Measurements from ENCODE around the gene EPHX1. TPM values are rescaled to one million over a fixed set of nuclear protein-coding genes. Genes with fewer than 3 reads are reported as not detected.

EPHX1 gene
- polyA plus RNA-seq, 1 donor: 51.2 TPM

- no peak for DNase-seq
- Histone ChIP-seq H3K36me3 (ENCODE audit: control insufficient read depth, insufficient read depth, low read length) (peaks cover 51% of the 10 kb centered on the region), H3K27me3 (ENCODE audit: control insufficient read depth, insufficient read depth, low read length) (no peaks in the 10 kb centered on the region)
Measured at GRCh38 chr1:225842074-225842473, 32.1 kb downstream of the EPHX1 start.

GRCh38 chr1:225842788-225843425, 33.0 kb downstream of the EPHX1 start:
- no peaks in the 10 kb centered on the region for H3K9me3 ChIP-seq (ENCODE audit: control insufficient read depth, low read depth, low read length)
- H3K36me3 ChIP-seq (ENCODE audit: control insufficient read depth, insufficient read depth, low read length): peaks cover 58% of the 10 kb centered on the region
- no peaks in the 10 kb centered on the region for H3K27me3 ChIP-seq (ENCODE audit: control insufficient read depth, insufficient read depth, low read length)
- H3K4me1 ChIP-seq (ENCODE audit: control insufficient read depth, insufficient read depth, low read length): peaks cover 6% of the 10 kb centered on the region
- 94% methylated on average over 2 of the region's 6 CpGs for WGBS (ENCODE audit: insufficient coverage, low lambda C conversion rate)
- no peak for DNase-seq
- H3K27ac ChIP-seq (ENCODE audit: low read length): no peak overlapping the region
- H3K4me3 ChIP-seq (ENCODE audit: low read length): no peak overlapping the region

More at GRCh38 chr1:225842074-225842473, 32.1 kb downstream of the EPHX1 start:
- Histone ChIP-seq H3K9me3 (ENCODE audit: control insufficient read depth, low read depth, low read length) (no peaks in the 10 kb centered on the region), H3K4me3 (ENCODE audit: low read length) (no peak overlapping the region), H3K4me1 (ENCODE audit: control insufficient read depth, insufficient read depth, low read length) (no peaks in the 10 kb centered on the region), H3K27ac (ENCODE audit: low read length) (no peak overlapping the region)
- WGBS (ENCODE audit: insufficient coverage, low lambda C conversion rate): no CpG with 5 or more reads among the region's 12 CpGs

GRCh38 chr1:225843426-225843795, 33.5 kb downstream of the EPHX1 start:
- Histone ChIP-seq H3K36me3 (ENCODE audit: control insufficient read depth, insufficient read depth, low read length) (peaks cover 63% of the 10 kb centered on the region), H3K4me1 (ENCODE audit: control insufficient read depth, insufficient read depth, low read length) (peaks cover 11% of the 10 kb centered on the region), H3K9me3 (ENCODE audit: control insufficient read depth, low read depth, low read length) (no peaks in the 10 kb centered on the region), H3K27me3 (ENCODE audit: control insufficient read depth, insufficient read depth, low read length) (no peaks in the 10 kb centered on the region), H3K4me3 (ENCODE audit: low read length) (no peak overlapping the region), H3K27ac (ENCODE audit: low read length) (no peak overlapping the region)
- no peak for DNase-seq
- WGBS (ENCODE audit: insufficient coverage, low lambda C conversion rate): 80% methylated on average over 2 of the region's 6 CpGs

GRCh38 chr1:225844236-225845061, 34.5 kb downstream of the EPHX1 start:
- no peaks in the 10 kb centered on the region for H3K27me3 ChIP-seq (ENCODE audit: control insufficient read depth, insufficient read depth, low read length)
- H3K9me3 ChIP-seq (ENCODE audit: control insufficient read depth, low read depth, low read length): no peaks in the 10 kb centered on the region
- H3K4me3 ChIP-seq (ENCODE audit: low read length): no peak overlapping the region
- H3K36me3 ChIP-seq (ENCODE audit: control insufficient read depth, insufficient read depth, low read length): peaks cover 62% of the 10 kb centered on the region
- no peak overlapping the region for H3K27ac ChIP-seq (ENCODE audit: low read length)
- peaks cover 14% of the 10 kb centered on the region for H3K4me1 ChIP-seq (ENCODE audit: control insufficient read depth, insufficient read depth, low read length)
- no CpG with 5 or more reads among the region's 18 CpGs for WGBS (ENCODE audit: insufficient coverage, low lambda C conversion rate)
- no peak for DNase-seq

- no CpG with 5 or more reads among the region's 14 CpGs for WGBS (ENCODE audit: insufficient coverage, low lambda C conversion rate)
- Histone ChIP-seq H3K4me3 (ENCODE audit: low read length) (no peak overlapping the region), H3K27me3 (ENCODE audit: control insufficient read depth, insufficient read depth, low read length) (no peaks in the 10 kb centered on the region), H3K9me3 (ENCODE audit: control insufficient read depth, low read depth, low read length) (no peaks in the 10 kb centered on the region), H3K4me1 (ENCODE audit: control insufficient read depth, insufficient read depth, low read length) (peaks cover 14% of the 10 kb centered on the region), H3K27ac (ENCODE audit: low read length) (no peak overlapping the region), H3K36me3 (ENCODE audit: control insufficient read depth, insufficient read depth, low read length) (peaks cover 62% of the 10 kb centered on the region)
- DNase-seq: no peak
Measured at GRCh38 chr1:225845097-225845496, 35.2 kb downstream of the EPHX1 start.

GRCh38 chr1:225845571-225846259, 35.8 kb downstream of the EPHX1 start:
- no peak overlapping the region for H3K27ac ChIP-seq (ENCODE audit: low read length)
- no peaks in the 10 kb centered on the region for H3K27me3 ChIP-seq (ENCODE audit: control insufficient read depth, insufficient read depth, low read length)
- DNase-seq: peak; percentile 59 to 61
- WGBS (ENCODE audit: insufficient coverage, low lambda C conversion rate): no CpG with 5 or more reads among the region's 13 CpGs
- no peak overlapping the region for H3K4me3 ChIP-seq (ENCODE audit: low read length)
- peaks cover 14% of the 10 kb centered on the region for H3K4me1 ChIP-seq (ENCODE audit: control insufficient read depth, insufficient read depth, low read length)
- H3K9me3 ChIP-seq (ENCODE audit: control insufficient read depth, low read depth, low read length): no peaks in the 10 kb centered on the region
- H3K36me3 ChIP-seq (ENCODE audit: control insufficient read depth, insufficient read depth, low read length): peaks cover 65% of the 10 kb centered on the region

- Histone ChIP-seq H3K36me3 (ENCODE audit: control insufficient read depth, insufficient read depth, low read length) (peaks cover 72% of the 10 kb centered on the region), H3K4me1 (ENCODE audit: control insufficient read depth, insufficient read depth, low read length) (peaks cover 14% of the 10 kb centered on the region), H3K9me3 (ENCODE audit: control insufficient read depth, low read depth, low read length) (no peaks in the 10 kb centered on the region), H3K27me3 (ENCODE audit: control insufficient read depth, insufficient read depth, low read length) (no peaks in the 10 kb centered on the region), H3K4me3 (ENCODE audit: low read length) (no peak overlapping the region), H3K27ac (ENCODE audit: low read length) (no peak overlapping the region)
- no peak for DNase-seq
- no CpG with 5 or more reads among the region's 20 CpGs for WGBS (ENCODE audit: insufficient coverage, low lambda C conversion rate)
Measured at GRCh38 chr1:225846331-225847310, 36.7 kb downstream of the EPHX1 start.

- Histone ChIP-seq H3K27ac (ENCODE audit: low read length) (no peak overlapping the region), H3K36me3 (ENCODE audit: control insufficient read depth, insufficient read depth, low read length) (peaks cover 74% of the 10 kb centered on the region), H3K27me3 (ENCODE audit: control insufficient read depth, insufficient read depth, low read length) (no peaks in the 10 kb centered on the region), H3K4me3 (ENCODE audit: low read length) (no peak overlapping the region), H3K4me1 (ENCODE audit: control insufficient read depth, insufficient read depth, low read length) (peaks cover 14% of the 10 kb centered on the region), H3K9me3 (ENCODE audit: control insufficient read depth, low read depth, low read length) (no peaks in the 10 kb centered on the region)
- WGBS (ENCODE audit: insufficient coverage, low lambda C conversion rate): no CpG with 5 or more reads among the region's 4 CpGs
- DNase-seq: peak; percentile 49 to 83
Measured at GRCh38 chr1:225847610-225848009, 37.7 kb downstream of the EPHX1 start.

GRCh38 chr1:225848030-225848955, 38.4 kb downstream of the EPHX1 start:
- DNase-seq: peak in 1 of 2 donors; percentile 37
- no peak overlapping the region for H3K27ac ChIP-seq (ENCODE audit: low read length)
- H3K36me3 ChIP-seq (ENCODE audit: control insufficient read depth, insufficient read depth, low read length): peaks cover 81% of the 10 kb centered on the region

More at GRCh38 chr1:225848030-225848955, 38.4 kb downstream of the EPHX1 start:
- Histone ChIP-seq H3K4me1 (ENCODE audit: control insufficient read depth, insufficient read depth, low read length) (peaks cover 14% of the 10 kb centered on the region), H3K27me3 (ENCODE audit: control insufficient read depth, insufficient read depth, low read length) (no peaks in the 10 kb centered on the region), H3K9me3 (ENCODE audit: control insufficient read depth, low read depth, low read length) (no peaks in the 10 kb centered on the region), H3K4me3 (ENCODE audit: low read length) (no peak overlapping the region)
- WGBS (ENCODE audit: insufficient coverage, low lambda C conversion rate): no CpG with 5 or more reads among the region's 16 CpGs

Measured in large intestine (tissue), 3 donors.